Omental fat pad (tissue), 4 donors: ENCODE data around the gene LAMC3. TPM values are rescaled to one million over a fixed set of nuclear protein-coding genes. Genes with fewer than 3 reads are reported as not detected.

Source experiments
- ATAC-seq: fragments of 150-250 bp; one replicate; pipeline ENCODE4 v1.9.1; 2016; ENCODE audit warnings: mild to moderate bottlenecking, moderate library complexity; ENCODE audit not compliant: low FRiP score
- DNase-seq: peaks from one replicate; pipeline ENCODE4 v3.0.0-alpha.2; 2019; ENCODE audit warnings: low spot score
- CTCF ChIP-seq, 3 donors: fragments of 450-650 bp; IDR thresholded peaks; one replicate each; pipeline ENCODE4 v1.5.1; 2016 to 2017; ENCODE audit warnings: antibody characterized with exemption in 3 of 3, mild to moderate bottlenecking in 3 of 3, moderate library complexity in 2 of 3
- total RNA-seq, 4 donors: library from RNA; depleted of rRNA; stranded (reverse); fragments of >200 nt; gene quantifications; one replicate each; pipeline ENCODE4 v1.1.0, GENCODE V29; 2016

Gene LAMC3
- total RNA-seq, 4 donors from 2014 or later, result 0.09 to 1.9 (median 0.65) TPM

- no peak for DNase-seq
- no peak for TF ChIP-seq CTCF (IDR thresholded peaks at IDR 0.05)
- ATAC-seq, result no peak
These were observed 3.5 kb downstream of the LAMC3 start for GRCh38 chr9:131012396-131012917.

DNA sequence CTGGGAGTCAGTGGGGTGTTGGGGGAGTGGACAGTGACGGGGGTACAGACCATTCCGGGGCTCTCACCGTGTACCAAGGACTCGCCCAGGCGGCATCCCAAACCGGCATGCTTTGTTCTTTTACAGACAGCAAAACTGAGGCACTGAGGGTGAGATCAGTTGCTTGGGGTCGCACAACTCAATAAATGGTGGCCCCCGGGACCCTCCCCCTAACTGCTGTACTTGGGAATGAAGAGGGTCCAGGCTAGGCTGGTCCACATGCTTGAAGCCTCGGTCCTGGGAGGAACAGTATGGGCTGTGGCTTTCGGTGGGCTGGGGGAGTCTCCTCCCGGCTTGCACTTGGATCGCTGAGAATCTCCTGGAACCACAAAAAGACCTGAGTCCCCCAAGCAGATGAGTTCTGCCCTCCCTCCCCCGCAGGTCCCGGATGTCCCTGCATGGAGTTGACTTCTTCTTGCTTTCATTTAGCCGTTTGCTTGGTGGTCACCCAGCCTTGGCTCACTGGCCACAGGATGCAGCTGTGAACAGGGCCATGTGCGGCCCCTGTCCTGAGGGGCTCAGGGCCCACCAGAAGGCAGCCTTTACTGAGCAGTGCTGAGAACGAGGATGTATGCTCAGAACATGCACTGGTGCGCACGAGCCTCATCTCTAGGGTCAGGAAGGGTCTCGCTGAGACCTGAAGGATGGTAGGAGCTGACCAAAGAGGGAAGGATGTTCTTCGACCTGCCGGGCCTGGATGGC, 4.2 kb downstream of the LAMC3 start:
- TF ChIP-seq CTCF (IDR thresholded peaks at IDR 0.05), result no peak
- DNase-seq (no peak), ATAC-seq (no peak)

GRCh38 chr9:131013771-131014676, 5.0 kb downstream of the LAMC3 start:
- DNase-seq, result no peak
- no peak for TF ChIP-seq CTCF (IDR thresholded peaks at IDR 0.05)
- ATAC-seq, result no peak

- DNase-seq (no peak), ATAC-seq (no peak)
These were observed 6.1 kb downstream of the LAMC3 start for GRCh38 chr9:131015112-131015511.

DNA sequence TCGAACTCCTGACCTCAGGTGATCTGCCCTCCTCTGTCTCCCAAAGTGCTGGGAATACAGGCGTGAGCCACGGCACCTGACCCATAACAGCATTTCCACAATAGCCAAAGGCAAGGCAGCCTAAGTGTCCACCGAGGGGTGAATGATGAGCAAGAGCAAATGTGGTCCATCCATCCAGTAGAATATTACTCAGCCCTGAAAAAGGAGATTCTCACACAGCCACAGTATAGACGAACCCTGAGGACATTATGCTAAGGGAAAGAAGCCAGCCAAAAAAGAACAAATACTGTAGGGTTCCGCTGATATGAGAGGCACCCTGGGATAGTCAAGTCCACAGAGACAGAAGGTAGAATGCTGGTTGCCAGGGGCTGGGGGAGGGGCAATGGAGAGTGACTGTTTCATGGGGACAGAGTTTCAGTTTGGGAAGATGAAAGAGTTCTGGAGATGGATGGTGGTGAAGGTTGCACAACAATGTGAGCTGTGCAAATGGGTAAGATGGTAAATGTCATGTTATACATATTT, 7.0 kb downstream of the LAMC3 start:
- no peak for DNase-seq

More at GRCh38 chr9:131015112-131015511, 6.1 kb downstream of the LAMC3 start:
- TF ChIP-seq CTCF (IDR thresholded peaks at IDR 0.05), result no peak

DNA sequence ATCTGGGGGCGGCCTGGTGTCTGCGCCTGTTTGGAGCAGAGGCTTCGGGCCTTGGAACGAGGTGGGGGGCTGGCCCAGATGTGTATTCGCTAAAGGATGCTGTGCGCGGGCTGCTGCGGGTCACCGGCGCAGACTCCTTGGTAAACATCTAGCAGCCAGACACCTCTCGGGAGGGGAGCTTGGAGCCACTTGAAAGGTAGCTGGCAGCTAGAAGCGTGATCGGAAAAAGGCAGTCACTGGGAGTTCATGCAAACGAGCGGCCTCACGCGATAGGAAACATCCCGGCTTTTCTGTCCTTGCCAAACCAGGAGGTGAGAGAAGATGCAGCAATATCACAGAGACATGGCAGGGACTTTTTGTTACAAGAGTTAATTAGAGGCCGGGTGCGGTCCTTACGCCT, 8.1 kb downstream of the LAMC3 start:
- TF ChIP-seq CTCF (IDR thresholded peaks at IDR 0.05), result no peak
- no peak for DNase-seq
- no peak for ATAC-seq

More for the DNA sequence above, 7.0 kb downstream of the LAMC3 start:
- ATAC-seq, result no peak
- TF ChIP-seq CTCF (IDR thresholded peaks at IDR 0.05), result no peak
